Upper lobe of right lung (tissue), 1 donor: ENCODE results near the gene IL4I1. TPM values are rescaled to one million over a fixed set of nuclear protein-coding genes. Genes with fewer than 3 reads are reported as not detected.

ENCODE experiments used
- ATAC-seq: fragments of 200-7000 bp; cut with Tn5 transposase; one replicate; pipeline ENCODE4 v1.9.1; 2020; ENCODE audit warnings: mild to moderate bottlenecking, moderate library complexity
- DNase-seq: peaks from one replicate; pipeline ENCODE4 v3.0.0-alpha.2; 2020
- H3K27ac ChIP-seq: fragments of 200-600 bp; one replicate; pipeline ENCODE4 v1.8.0; 2022
- H3K27me3 ChIP-seq: fragments of 200-600 bp; one replicate; pipeline ENCODE4 v1.8.0; 2022; ENCODE audit warnings: mild to moderate bottlenecking
- H3K36me3 ChIP-seq: fragments of 200-600 bp; one replicate; pipeline ENCODE4 v1.8.0; 2022
- H3K4me1 ChIP-seq: fragments of 200-600 bp; one replicate; pipeline ENCODE4 v1.8.0; 2022
- H3K4me3 ChIP-seq: fragments of 200-600 bp; one replicate; pipeline ENCODE4 v1.8.0; 2022; ENCODE audit warnings: mild to moderate bottlenecking
- H3K9me3 ChIP-seq: fragments of 200-600 bp; one replicate; pipeline ENCODE4 v1.8.0; 2022
- intact Hi-C: fragments of 100-400 bp; cut with DNase I; formaldehyde crosslinking; loops from one replicate; pipeline ENCODE4 v1.11.0; 2022
- total RNA-seq: library from RNA; stranded (reverse); fragmentation: NEBNext Ultra II Directional; extraction: Animal tissue kit (Norgen Biotek cat#: 25700); gene quantifications from one replicate; pipeline ENCODE4 v1.2.1, GENCODE V29; 2021
- TF ChIP-seq, protein P1 (sequence below): fragments of 200-600 bp; IDR thresholded peaks from one replicate; pipeline ENCODE4 v1.8.0; 2022; ENCODE audit warnings: antibody characterized with exemption
- donor health status: DM: no; HTN: yes; CAD: no; lungs with severe emphysema.

The IL4I1 gene
- total RNA-seq, 1 donor from 2014 or later: 1.8 TPM

DNA sequence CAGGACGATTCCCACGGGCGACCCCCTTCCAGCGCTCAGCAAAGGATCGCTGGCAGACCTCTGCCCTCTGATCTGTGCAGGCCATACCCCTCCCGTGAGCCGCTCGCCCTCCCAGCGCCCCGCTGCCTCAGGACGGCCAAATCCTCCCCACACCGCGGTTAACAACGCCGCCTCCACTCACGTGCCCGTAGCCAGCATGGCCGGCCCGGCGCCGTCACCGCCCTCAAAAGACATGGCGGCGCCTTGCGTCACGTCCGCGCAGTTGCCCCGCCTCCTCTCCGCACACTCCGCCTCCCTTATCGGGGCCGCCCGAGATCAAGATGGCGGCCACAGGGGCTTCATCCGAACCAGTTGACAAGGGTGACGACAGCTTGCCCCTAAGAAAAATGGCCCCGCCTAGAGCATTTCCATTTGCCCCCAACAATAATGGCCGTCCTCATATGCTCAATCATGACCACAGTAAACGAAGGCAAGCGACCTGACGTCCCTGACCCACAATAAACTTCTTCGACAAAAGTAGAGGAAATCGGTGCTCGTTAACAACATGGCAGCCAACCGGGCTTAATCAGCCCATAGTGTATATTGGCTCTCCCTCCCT, 20.2 kb downstream of the IL4I1 start:
- Histone ChIP-seq H3K36me3 (peaks cover 29% of the 10 kb centered on the region), H3K4me1 (peaks cover 22% of the 10 kb centered on the region), H3K27ac (peak overlapping the region; percentile 100), H3K4me3 (peak overlapping the region; percentile 82), H3K9me3 (no peaks in the 10 kb centered on the region), H3K27me3 (no peaks in the 10 kb centered on the region)
- ATAC-seq (peak; percentile 81), DNase-seq (peak; percentile 99)
- TF ChIP-seq, protein P1, sequence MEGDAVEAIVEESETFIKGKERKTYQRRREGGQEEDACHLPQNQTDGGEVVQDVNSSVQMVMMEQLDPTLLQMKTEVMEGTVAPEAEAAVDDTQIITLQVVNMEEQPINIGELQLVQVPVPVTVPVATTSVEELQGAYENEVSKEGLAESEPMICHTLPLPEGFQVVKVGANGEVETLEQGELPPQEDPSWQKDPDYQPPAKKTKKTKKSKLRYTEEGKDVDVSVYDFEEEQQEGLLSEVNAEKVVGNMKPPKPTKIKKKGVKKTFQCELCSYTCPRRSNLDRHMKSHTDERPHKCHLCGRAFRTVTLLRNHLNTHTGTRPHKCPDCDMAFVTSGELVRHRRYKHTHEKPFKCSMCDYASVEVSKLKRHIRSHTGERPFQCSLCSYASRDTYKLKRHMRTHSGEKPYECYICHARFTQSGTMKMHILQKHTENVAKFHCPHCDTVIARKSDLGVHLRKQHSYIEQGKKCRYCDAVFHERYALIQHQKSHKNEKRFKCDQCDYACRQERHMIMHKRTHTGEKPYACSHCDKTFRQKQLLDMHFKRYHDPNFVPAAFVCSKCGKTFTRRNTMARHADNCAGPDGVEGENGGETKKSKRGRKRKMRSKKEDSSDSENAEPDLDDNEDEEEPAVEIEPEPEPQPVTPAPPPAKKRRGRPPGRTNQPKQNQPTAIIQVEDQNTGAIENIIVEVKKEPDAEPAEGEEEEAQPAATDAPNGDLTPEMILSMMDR: no peak
- intact Hi-C loops: no loop called here

DNA sequence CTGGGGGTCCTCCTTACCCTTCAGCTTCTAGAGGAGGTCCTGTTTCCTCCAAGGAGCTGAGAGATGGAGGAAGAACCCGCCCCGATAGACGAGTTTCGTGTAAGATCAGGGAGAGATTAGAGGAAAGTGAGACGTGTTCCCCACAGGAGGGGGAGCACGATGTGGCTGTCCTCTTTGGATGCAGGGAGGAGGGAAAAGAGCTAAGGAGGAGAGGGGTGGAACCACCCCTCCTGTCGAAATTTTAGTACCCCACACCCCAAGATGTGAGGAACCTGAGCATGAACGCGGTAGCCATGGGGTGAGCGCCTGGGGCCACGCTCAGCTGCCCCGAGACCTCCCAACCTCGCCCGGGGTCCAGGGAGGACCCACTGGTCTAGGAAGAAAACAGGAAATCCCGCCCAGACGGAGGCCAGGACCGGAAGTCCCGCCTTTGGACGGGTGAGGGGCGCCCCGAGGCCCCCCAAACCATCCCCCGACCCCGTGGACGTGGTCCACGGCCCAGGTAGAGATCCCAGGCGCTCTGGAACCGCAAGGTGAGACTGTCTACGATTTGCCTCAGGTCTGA, 20.7 kb downstream of the IL4I1 start:
- TF ChIP-seq, protein P1: no peak
- peak; percentile 86 for DNase-seq
- peaks cover 22% of the 10 kb centered on the region for H3K4me1 ChIP-seq
- peak overlapping the region; percentile 100 for H3K27ac ChIP-seq
- peak overlapping the region; percentile 82 for H3K4me3 ChIP-seq
- peaks cover 23% of the 10 kb centered on the region for H3K36me3 ChIP-seq
- no peaks in the 10 kb centered on the region for H3K27me3 ChIP-seq
- ATAC-seq: peak; percentile 2
- H3K9me3 ChIP-seq: no peaks in the 10 kb centered on the region
- intact Hi-C loops: no loop called here

DNA sequence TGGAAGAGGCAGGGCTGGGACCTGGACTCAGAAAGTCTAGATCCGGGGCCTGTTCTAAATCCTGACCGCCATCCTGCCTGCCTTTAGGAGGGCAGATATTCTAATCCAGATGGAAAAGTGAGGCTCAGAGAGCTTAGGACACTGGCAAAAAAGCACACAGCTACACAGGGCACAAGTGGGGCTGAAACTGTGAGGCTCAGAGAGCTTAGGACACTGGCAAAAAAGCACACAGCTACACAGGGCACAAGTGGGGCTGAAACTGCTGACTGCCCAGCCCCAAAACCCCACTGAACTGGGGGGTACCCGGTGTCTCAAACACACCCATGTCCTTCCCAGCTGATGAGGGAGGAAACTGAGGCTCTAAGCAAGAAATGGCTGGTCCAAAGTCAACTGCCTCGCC, 21.5 kb downstream of the IL4I1 start:
- no peaks in the 10 kb centered on the region for H3K9me3 ChIP-seq
- intact Hi-C loops: no loop called here
- peaks cover 29% of the 10 kb centered on the region for H3K4me1 ChIP-seq
- H3K27ac ChIP-seq: peak overlapping the region; percentile 100
- peak overlapping the region; percentile 82 for H3K4me3 ChIP-seq
- no peak for ATAC-seq
- TF ChIP-seq, protein P1: no peak
- no peaks in the 10 kb centered on the region for H3K27me3 ChIP-seq
- H3K36me3 ChIP-seq: peaks cover 15% of the 10 kb centered on the region
- DNase-seq: no peak

DNA sequence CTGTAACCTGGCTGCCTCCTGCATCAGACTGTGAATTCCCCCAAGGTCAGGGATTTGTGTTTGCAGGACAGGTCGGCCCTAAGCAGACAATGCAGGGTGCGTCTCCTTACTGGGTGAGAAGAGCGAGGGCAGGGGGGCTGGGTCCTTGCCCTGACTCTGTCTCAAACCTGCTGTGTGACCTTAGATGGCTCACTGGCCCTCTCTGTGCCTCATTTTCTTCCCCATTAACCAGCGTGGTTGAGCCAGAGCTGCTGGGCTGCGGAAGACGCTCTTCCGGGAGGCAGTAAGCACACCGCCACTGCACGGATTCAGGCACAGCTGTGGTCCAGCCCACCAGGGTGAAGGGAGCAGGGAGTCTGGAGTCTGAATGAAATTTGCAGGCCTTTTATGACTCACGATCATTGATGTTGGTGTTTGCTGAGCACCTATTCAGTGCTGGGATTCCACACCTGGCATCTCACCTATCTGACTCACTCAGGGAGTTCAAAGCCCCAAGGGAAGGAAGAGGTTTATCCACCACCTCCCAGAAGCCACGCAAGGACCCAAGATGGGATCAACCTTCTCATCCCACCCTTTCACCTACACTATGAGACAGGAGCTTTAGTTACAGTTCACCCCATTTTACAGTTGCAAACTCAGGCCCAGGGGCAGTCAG, 22.1 kb downstream of the IL4I1 start:
- Histone ChIP-seq H3K4me3 (no peak overlapping the region), H3K9me3 (no peaks in the 10 kb centered on the region), H3K27me3 (no peaks in the 10 kb centered on the region), H3K27ac (no peak overlapping the region), H3K36me3 (peaks cover 10% of the 10 kb centered on the region), H3K4me1 (peaks cover 32% of the 10 kb centered on the region)
- TF ChIP-seq, protein P1: no peak
- intact Hi-C loops: no loop called here
- ATAC-seq (no peak), DNase-seq (no peak)

DNA sequence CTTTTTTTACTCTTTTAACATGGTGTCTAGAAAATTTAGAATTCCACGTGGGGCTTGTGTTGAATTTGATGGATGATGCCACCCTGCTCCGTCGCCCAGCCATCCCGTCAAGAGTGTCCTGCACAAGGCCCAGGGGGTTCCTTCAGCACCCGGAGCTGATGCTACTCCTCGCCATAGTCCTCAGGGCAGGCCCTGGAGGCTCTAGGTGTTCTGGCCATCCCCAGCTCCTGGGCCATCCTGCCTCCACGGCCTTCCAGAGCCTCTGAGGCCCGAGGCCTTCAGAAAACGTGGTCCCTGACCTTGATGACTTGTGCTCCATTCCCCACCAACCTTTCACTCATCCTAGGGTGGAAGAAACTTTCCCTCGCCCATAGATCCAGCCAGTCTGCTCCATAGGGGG, 22.9 kb downstream of the IL4I1 start:
- peaks cover 28% of the 10 kb centered on the region for H3K4me1 ChIP-seq
- H3K4me3 ChIP-seq: no peak overlapping the region
- peaks cover 2% of the 10 kb centered on the region for H3K36me3 ChIP-seq
- H3K27ac ChIP-seq: no peak overlapping the region
- no peaks in the 10 kb centered on the region for H3K27me3 ChIP-seq
- intact Hi-C loops: no loop called here
- DNase-seq (no peak), ATAC-seq (no peak)
- TF ChIP-seq, protein P1: no peak
- H3K9me3 ChIP-seq: no peaks in the 10 kb centered on the region
